GM18505 (cell line): ENCODE results near the gene CDYL.

Source experiments
- ATAC-seq: cut with Tn5 transposase; IDR thresholded peaks from one replicate; pipeline ENCODE4 v1.9.1; 2021; ENCODE audit not compliant: unreplicated experiment
- POLR2A ChIP-seq: IDR thresholded peaks from 4 replicates; pipeline ENCODE4 v1.6.1; 2011; ENCODE audit warnings: borderline replicate concordance; ENCODE audit not compliant: insufficient read depth, insufficient read length; ENCODE audit errors: extremely low read depth

The CDYL gene

GRCh38 chr6:4929097-4929718, 153.0 kb downstream of the CDYL start:
- TF ChIP-seq POLR2A: no peak
- no peak for ATAC-seq

- TF ChIP-seq POLR2A: no peak
- ATAC-seq: no peak
Measured at GRCh38 chr6:4930025-4930691, 154.0 kb downstream of the CDYL start.

GRCh38 chr6:4931530-4932227, 155.5 kb downstream of the CDYL start:
- no peak for ATAC-seq
- no peak for TF ChIP-seq POLR2A

GRCh38 chr6:4932228-4932903, 156.2 kb downstream of the CDYL start:
- no peak for TF ChIP-seq POLR2A
- ATAC-seq: no peak

GRCh38 chr6:4935486-4935885, 159.3 kb downstream of the CDYL start:
- no peak for TF ChIP-seq POLR2A
- no peak for ATAC-seq

GRCh38 chr6:4935975-4936680, 159.9 kb downstream of the CDYL start:
- no peak for ATAC-seq
- TF ChIP-seq POLR2A: no peak

GRCh38 chr6:4936681-4937041, 160.5 kb downstream of the CDYL start:
- TF ChIP-seq POLR2A: no peak
- ATAC-seq: no peak

- ATAC-seq: no peak
- no peak for TF ChIP-seq POLR2A
Measured at GRCh38 chr6:4937414-4937813, 161.2 kb downstream of the CDYL start.

- no peak for TF ChIP-seq POLR2A
- no peak for ATAC-seq
Measured at GRCh38 chr6:4939241-4939640, 163.0 kb downstream of the CDYL start.

- no peak for TF ChIP-seq POLR2A
- ATAC-seq: no peak
Measured at GRCh38 chr6:4940416-4940815, 164.2 kb downstream of the CDYL start.

- TF ChIP-seq POLR2A: no peak
- peak; percentile 64 for ATAC-seq
Measured at GRCh38 chr6:4941782-4942672, 165.8 kb downstream of the CDYL start.

GRCh38 chr6:4942673-4943009, 166.4 kb downstream of the CDYL start:
- no peak for TF ChIP-seq POLR2A
- no peak for ATAC-seq
